ENCODE data around the gene FYCO1. TPM values are rescaled to one million over a fixed set of nuclear protein-coding genes. Genes with fewer than 3 reads are reported as not detected.

FYCO1 gene
- total RNA-seq, 1 donor from 2014 or later = 26.7 TPM

DNA sequence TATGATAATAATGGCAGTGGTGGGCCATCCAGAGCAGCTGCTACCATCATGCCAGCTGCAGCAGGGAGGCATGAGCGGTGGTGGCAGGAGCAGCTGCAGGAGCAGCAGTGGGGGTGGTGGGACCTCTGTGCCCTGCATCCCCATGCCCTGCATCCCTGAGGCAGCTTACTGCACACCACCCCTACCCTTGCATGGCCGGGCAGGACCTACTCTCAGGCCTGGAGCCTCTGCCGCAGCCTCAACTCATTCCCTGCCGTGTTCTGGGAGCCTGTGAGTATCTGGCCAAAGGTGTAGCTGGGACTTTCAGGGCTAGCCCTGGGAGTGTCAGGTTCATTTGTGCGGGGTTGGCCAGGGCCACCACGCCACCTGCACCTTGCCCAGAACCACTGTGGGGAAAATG lies 35.0 kb upstream of the FYCO1 start:
- DNase-seq (ENCODE audit: low read depth) = no peak
- no peaks in the 10 kb centered on the region for H3K36me3 ChIP-seq (ENCODE audit: control insufficient read depth, insufficient read depth, low read length)
- no peak overlapping the region for H3K4me3 ChIP-seq (ENCODE audit: low read depth, low read length)
- peaks cover 2% of the 10 kb centered on the region for H3K27me3 ChIP-seq (ENCODE audit: control insufficient read depth, insufficient read depth, low read length)
- TF ChIP-seq, protein P1, sequence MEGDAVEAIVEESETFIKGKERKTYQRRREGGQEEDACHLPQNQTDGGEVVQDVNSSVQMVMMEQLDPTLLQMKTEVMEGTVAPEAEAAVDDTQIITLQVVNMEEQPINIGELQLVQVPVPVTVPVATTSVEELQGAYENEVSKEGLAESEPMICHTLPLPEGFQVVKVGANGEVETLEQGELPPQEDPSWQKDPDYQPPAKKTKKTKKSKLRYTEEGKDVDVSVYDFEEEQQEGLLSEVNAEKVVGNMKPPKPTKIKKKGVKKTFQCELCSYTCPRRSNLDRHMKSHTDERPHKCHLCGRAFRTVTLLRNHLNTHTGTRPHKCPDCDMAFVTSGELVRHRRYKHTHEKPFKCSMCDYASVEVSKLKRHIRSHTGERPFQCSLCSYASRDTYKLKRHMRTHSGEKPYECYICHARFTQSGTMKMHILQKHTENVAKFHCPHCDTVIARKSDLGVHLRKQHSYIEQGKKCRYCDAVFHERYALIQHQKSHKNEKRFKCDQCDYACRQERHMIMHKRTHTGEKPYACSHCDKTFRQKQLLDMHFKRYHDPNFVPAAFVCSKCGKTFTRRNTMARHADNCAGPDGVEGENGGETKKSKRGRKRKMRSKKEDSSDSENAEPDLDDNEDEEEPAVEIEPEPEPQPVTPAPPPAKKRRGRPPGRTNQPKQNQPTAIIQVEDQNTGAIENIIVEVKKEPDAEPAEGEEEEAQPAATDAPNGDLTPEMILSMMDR (IDR thresholded peaks at IDR 0.05; ENCODE audit: insufficient read depth, low read length, poor library complexity, severe bottlenecking) = no peak

DNA sequence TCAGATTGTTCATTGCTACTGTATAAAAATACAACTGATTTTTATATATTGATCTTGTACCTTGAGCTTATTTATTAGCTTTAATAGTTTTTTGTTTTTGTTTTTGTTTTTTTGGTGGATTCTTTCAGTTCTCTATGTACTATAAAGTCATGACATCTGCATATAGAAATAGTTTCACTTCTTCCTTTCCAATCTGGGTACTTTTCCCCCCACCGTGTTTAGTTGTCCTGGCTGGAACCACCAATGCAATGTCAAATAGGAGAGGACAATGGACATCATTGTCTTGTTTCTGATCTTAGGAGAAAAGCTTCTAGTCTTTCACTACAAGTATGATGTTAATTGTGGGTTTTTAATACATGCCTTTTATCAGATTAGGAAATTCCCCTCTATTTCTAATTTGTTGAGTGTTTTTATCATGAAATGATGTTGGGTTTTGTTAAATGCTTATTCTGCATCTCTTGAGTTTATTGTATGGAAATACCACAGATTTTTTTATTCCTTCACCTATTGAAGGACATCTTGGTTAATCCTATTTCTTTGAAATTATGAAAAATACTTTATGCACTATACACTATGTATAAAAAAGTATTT lies 34.4 kb upstream of the FYCO1 start:
- TF ChIP-seq, protein P1 (IDR thresholded peaks at IDR 0.05; ENCODE audit: insufficient read depth, low read length, poor library complexity, severe bottlenecking) = no peak
- no peak for DNase-seq (ENCODE audit: low read depth)
- no peaks in the 10 kb centered on the region for H3K36me3 ChIP-seq (ENCODE audit: control insufficient read depth, insufficient read depth, low read length)
- peaks cover 2% of the 10 kb centered on the region for H3K27me3 ChIP-seq (ENCODE audit: control insufficient read depth, insufficient read depth, low read length)
- no peak overlapping the region for H3K4me3 ChIP-seq (ENCODE audit: low read depth, low read length)

DNA sequence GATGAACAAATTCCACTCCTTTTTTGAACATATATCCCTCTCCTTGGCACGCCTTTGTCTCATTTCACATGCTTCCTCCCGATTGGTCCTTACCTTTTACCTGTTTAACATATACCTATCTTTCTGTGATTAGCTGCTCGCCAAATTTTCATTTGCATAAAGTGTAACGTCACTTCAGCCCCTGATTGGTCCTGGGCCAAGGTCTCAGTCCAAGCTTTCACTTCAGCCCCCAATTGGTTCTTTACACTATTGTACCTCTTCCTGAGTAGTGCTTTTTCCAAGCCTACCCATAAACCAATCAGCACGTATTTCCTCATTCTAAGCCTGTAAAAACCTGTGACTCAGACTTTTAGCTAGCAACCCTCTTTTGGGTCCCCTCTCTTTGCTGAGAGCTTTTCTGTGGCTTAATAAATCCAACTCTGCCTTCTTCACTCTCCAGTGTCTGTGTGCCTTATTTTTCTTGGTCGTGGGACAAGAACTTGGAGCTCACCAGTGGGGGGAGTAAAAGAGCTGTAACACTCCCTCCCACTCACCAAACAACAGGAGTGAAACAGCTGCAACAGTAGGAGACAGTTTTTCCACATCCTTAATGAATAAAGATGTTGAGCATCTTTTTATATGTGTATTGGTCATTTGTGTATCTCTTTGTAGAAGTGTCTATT lies 32.2 kb upstream of the FYCO1 start:
- TF ChIP-seq, protein P1 (IDR thresholded peaks at IDR 0.05; ENCODE audit: insufficient read depth, low read length, poor library complexity, severe bottlenecking) = no peak
- no peak for DNase-seq (ENCODE audit: low read depth)
- no peak overlapping the region for H3K4me3 ChIP-seq (ENCODE audit: low read depth, low read length)
- H3K36me3 ChIP-seq (ENCODE audit: control insufficient read depth, insufficient read depth, low read length) = no peaks in the 10 kb centered on the region
- peaks cover 2% of the 10 kb centered on the region for H3K27me3 ChIP-seq (ENCODE audit: control insufficient read depth, insufficient read depth, low read length)

DNA sequence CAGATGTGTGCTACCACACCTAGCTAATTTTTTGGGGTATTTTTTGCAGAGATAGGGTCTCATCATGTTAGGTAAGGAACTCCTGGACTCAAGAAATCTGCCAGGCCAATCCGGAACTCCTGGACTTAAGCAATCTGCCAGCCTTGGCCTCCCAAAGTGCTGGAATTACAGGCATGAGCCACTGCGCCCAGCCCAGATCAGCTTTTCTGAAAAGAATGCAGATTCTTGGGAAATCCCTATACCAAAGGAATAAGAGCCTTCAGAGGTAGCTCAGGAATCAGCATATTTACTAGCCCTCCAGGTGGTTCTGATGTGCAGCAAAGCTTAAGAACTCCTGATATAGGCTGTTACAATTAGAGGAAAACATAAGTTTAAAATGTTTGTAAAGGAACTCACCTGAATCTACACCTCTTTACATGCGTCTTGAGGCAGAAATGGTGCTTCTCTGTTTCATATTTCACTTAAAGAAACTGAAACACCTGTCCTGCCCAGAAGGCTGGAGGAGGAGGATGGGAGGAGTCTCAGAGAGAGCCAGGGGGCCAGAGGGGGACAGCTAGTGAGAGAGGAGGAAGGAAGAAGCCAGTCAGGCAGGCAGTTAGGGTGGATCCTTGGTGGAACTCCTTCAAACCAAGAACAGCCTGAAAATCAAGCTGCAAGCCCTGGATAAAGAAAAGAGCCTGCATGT lies 31.5 kb upstream of the FYCO1 start, which contains the start of gene XCR1:
TSS of gene XCR1 (minus strand) at position 463 of the 685 bp plus-strand sequence. CDS start 5,536 bp downstream, outside the sequence.
- TF ChIP-seq, protein P1 (IDR thresholded peaks at IDR 0.05; ENCODE audit: insufficient read depth, low read length, poor library complexity, severe bottlenecking) = no peak
- H3K4me3 ChIP-seq (ENCODE audit: low read depth, low read length) = no peak within 1 kb of the TSS

DNA sequence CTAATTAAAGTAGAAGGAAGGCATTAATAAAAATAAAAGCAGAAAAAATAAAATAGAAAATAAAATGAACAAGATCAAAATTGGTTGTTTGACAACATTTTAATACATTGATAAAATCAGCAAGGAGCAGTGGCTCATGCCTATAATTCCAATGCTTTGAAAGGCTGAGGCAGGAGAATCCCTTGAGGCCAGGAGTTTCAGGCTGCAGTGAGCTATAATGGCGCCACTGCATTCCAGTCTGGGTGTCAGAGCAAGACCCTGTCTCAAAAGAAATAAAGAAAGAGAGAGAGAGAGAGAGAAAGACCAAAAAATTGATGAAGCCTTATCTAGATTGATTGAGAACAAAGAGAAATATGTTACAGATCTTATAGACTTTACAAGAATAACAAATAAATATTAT lies 29.5 kb upstream of the FYCO1 start:
- TF ChIP-seq, protein P1 (IDR thresholded peaks at IDR 0.05; ENCODE audit: insufficient read depth, low read length, poor library complexity, severe bottlenecking) = no peak
- no peak overlapping the region for H3K4me3 ChIP-seq (ENCODE audit: low read depth, low read length)
- no peaks in the 10 kb centered on the region for H3K36me3 ChIP-seq (ENCODE audit: control insufficient read depth, insufficient read depth, low read length)
- DNase-seq (ENCODE audit: low read depth) = no peak
- peaks cover 2% of the 10 kb centered on the region for H3K27me3 ChIP-seq (ENCODE audit: control insufficient read depth, insufficient read depth, low read length)

More for the DNA sequence above, 31.5 kb upstream of the FYCO1 start, which contains the start of gene XCR1:
- Histone ChIP-seq H3K36me3 (ENCODE audit: control insufficient read depth, insufficient read depth, low read length) (no peaks in the 10 kb centered on the region), H3K27me3 (ENCODE audit: control insufficient read depth, insufficient read depth, low read length) (peaks cover under 1% of the 10 kb centered on the region)
- DNase-seq (ENCODE audit: low read depth) = no peak
